ENCODE data around the gene FAM151B.

Gene FAM151B

GRCh38 chr5:80588858-80589540 is 101.1 kb downstream of the FAM151B start:
- no peak for DNase-seq (ENCODE audit: low read depth in 2 of 2)

- no peak for DNase-seq (ENCODE audit: low read depth in 2 of 2)
These were observed 102.9 kb downstream of the FAM151B start for GRCh38 chr5:80590766-80591165.

DNA sequence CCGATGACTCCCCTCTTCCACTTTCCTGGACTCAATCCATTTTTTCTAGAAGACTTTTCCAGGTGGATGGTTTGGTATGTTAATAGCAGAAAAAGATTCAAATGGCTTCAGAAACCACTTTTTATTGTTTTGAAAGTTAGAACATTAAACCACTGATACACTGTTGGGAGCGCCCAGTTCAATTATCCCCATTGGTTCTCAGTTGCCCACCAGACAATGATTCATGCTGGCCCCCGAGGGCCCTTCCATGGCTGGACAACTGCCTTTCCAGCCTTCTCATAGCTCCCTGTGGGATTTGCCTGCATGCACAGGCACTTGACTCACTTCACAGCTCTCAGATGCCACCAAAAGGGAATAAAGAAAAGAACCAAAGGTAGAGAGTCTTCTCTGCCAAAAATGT is 103.5 kb downstream of the FAM151B start:
- no peak for DNase-seq (ENCODE audit: low read depth in 2 of 2)

DNA sequence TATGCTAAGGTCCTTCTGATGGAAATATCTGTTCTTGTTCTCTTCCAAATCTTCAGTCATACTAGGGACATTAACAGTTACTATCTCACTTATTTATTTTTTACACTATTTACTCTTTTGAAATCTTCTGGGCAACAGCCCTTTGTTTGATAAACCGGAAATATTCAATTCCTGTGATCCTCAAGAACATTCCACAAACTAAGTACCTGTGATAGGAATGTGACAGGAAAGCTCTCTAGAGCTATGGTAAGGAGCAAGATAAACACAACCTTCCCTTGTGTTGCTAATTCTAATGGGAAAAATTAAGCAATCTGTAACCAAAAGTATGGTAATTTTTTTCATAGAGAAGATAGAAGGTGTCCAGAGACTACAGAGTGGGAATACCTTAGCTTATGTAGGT is 104.2 kb downstream of the FAM151B start:
- DNase-seq (ENCODE audit: low read depth in 2 of 2) = no peak
